DND-41 (cell line): ENCODE results near the gene NRROS.

ENCODE experiments used
- ATAC-seq: fragments of 200-7000 bp; cut with Tn5 transposase; 3 replicates; pipeline ENCODE4 v1.9.1; 2021; ENCODE audit warnings: low read depth; ENCODE audit not compliant: insufficient read depth
- DNase-seq: peaks from one replicate; pipeline ENCODE4 v3.0.0-alpha.2; 2020
- H2AFZ ChIP-seq: 2 replicates; pipeline ENCODE4 v1.6.0; 2012; ENCODE audit warnings: low read depth, low read length
- H3K27ac ChIP-seq: 2 replicates; pipeline ENCODE4 v1.5.1; 2012; ENCODE audit warnings: low read length, inconsistent platforms
- H3K27me3 ChIP-seq: fragments of 200-600 bp; sonication (generic); 2 replicates; pipeline ENCODE4 v1.6.0; 2012; ENCODE audit warnings: low read length, mild to moderate bottlenecking, inconsistent platforms; ENCODE audit not compliant: insufficient read depth, poor library complexity
- H3K36me3 ChIP-seq: 2 replicates; pipeline ENCODE4 v1.5.1; 2012; ENCODE audit warnings: low read length, inconsistent platforms; ENCODE audit not compliant: insufficient read depth
- H3K4me1 ChIP-seq: 2 replicates; pipeline ENCODE4 v1.5.1; 2012; ENCODE audit warnings: mild to moderate bottlenecking, low read length; ENCODE audit not compliant: insufficient read depth
- H3K4me2 ChIP-seq: 2 replicates; pipeline ENCODE4 v1.6.0; 2012; ENCODE audit warnings: mild to moderate bottlenecking, moderate library complexity, low read length, inconsistent platforms; ENCODE audit not compliant: insufficient read depth
- H3K4me3 ChIP-seq, 2 experiments: fragments of 200-600 bp in 1 of 2; shearing (Covaris generic) in 1 of 2; 2 replicates each; pipeline ENCODE4 v1.5.1; 2012 to 2016; ENCODE audit warnings: inconsistent platforms in 2 of 2, low read length in 2 of 2, mild to moderate bottlenecking in 2 of 2, low read depth in 1 of 2, moderate library complexity in 1 of 2
- H3K79me2 ChIP-seq: 2 replicates; pipeline ENCODE4 v1.6.0; 2012; ENCODE audit warnings: low read length, inconsistent platforms; ENCODE audit not compliant: insufficient read depth
- H3K9ac ChIP-seq: 2 replicates; pipeline ENCODE4 v1.6.0; 2012; ENCODE audit warnings: low read depth, mild to moderate bottlenecking, inconsistent platforms, low read length, moderate library complexity
- H3K9me3 ChIP-seq: 2 replicates; pipeline ENCODE4 v1.5.1; 2012; ENCODE audit warnings: low read length, moderate library complexity, mild to moderate bottlenecking, inconsistent platforms; ENCODE audit not compliant: insufficient read depth, severe bottlenecking
- H4K20me1 ChIP-seq: 2 replicates; pipeline ENCODE4 v1.6.0; 2012; ENCODE audit warnings: low read length; ENCODE audit not compliant: insufficient read depth
- EZH2 ChIP-seq: IDR thresholded peaks from 3 replicates; pipeline ENCODE4 v1.6.1; 2012; ENCODE audit warnings: borderline replicate concordance, low read depth, mild to moderate bottlenecking, moderate library complexity, low read length, inconsistent platforms; ENCODE audit not compliant: severe bottlenecking
- TF ChIP-seq, protein P1 (sequence below): IDR thresholded peaks from 2 replicates; pipeline ENCODE4 v1.5.1; 2012; ENCODE audit warnings: borderline replicate concordance, low read length, moderate library complexity, mild to moderate bottlenecking; ENCODE audit not compliant: poor library complexity, severe bottlenecking; ENCODE audit errors: extremely low read depth

The NRROS gene

DNA sequence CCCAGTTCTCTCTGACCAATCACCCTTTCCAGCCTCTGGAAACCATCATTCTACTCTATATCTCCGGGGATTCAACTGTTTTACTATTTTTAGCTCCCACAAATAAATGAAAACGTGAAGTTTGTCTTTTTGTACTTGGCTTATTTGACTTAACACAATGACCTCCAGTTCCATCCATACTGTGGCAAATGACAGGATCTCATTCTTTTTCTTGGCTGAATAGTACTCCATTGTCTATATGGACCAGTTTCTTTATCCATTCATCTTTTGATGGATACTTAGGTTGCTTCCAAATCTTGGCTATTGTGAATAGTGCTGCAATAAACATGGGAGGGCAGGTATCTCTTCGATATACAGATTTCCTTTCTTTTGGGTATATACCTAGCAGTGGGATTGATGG lies 34.1 kb downstream of the NRROS start:
- TF ChIP-seq, protein P1, sequence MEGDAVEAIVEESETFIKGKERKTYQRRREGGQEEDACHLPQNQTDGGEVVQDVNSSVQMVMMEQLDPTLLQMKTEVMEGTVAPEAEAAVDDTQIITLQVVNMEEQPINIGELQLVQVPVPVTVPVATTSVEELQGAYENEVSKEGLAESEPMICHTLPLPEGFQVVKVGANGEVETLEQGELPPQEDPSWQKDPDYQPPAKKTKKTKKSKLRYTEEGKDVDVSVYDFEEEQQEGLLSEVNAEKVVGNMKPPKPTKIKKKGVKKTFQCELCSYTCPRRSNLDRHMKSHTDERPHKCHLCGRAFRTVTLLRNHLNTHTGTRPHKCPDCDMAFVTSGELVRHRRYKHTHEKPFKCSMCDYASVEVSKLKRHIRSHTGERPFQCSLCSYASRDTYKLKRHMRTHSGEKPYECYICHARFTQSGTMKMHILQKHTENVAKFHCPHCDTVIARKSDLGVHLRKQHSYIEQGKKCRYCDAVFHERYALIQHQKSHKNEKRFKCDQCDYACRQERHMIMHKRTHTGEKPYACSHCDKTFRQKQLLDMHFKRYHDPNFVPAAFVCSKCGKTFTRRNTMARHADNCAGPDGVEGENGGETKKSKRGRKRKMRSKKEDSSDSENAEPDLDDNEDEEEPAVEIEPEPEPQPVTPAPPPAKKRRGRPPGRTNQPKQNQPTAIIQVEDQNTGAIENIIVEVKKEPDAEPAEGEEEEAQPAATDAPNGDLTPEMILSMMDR, result no peak
- no peak overlapping the region for H3K4me3 ChIP-seq
- H3K27me3 ChIP-seq, result no peaks in the 10 kb centered on the region
- no peaks in the 10 kb centered on the region for H3K9me3 ChIP-seq
- H2AFZ ChIP-seq, result no peak overlapping the region
- DNase-seq, result no peak
- no peak overlapping the region for H3K27ac ChIP-seq
- no peak overlapping the region for H3K4me2 ChIP-seq
- no peaks in the 10 kb centered on the region for H3K4me1 ChIP-seq
- no peaks in the 10 kb centered on the region; the same call in 1 of the 2 replicates for H3K79me2 ChIP-seq
- H3K36me3 ChIP-seq, result no peaks in the 10 kb centered on the region
- H4K20me1 ChIP-seq, result no peaks in the 10 kb centered on the region
- ATAC-seq, result no peak
- no peak overlapping the region for H3K9ac ChIP-seq

DNA sequence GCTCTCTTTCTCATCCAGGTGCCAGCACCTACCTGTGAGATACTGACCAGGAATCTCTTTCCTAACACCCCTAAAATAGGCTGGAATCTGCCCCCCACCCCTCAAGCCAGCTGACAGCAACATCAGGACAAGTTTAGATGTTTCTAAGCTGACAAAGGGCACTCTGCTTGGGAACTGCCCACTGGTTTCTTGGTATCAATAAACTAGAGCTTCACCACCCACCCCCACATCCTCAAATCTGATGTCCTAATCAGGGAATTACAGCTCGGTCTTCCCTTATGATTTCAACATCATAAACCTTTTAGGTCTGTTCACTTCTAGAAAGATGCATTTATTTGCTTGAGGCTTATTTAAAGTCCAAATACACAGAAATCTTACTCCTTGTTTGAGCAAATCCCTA lies 37.9 kb downstream of the NRROS start:
- no peak overlapping the region for H3K4me3 ChIP-seq
- no peak for ATAC-seq
- peaks cover 5% of the 10 kb centered on the region; the same call in 1 of the 2 replicates for H3K36me3 ChIP-seq
- no peaks in the 10 kb centered on the region for H4K20me1 ChIP-seq
- H2AFZ ChIP-seq, result no peak overlapping the region
- H3K9me3 ChIP-seq, result peaks cover 4% of the 10 kb centered on the region
- H3K27ac ChIP-seq, result no peak overlapping the region
- DNase-seq, result no peak
- no peaks in the 10 kb centered on the region for H3K27me3 ChIP-seq
- H3K9ac ChIP-seq, result no peak overlapping the region
- no peaks in the 10 kb centered on the region for H3K4me1 ChIP-seq
- no peak for TF ChIP-seq EZH2
- TF ChIP-seq, protein P1, result no peak
- no peaks in the 10 kb centered on the region; the same call in 1 of the 2 replicates for H3K79me2 ChIP-seq
- H3K4me2 ChIP-seq, result no peak overlapping the region

- H3K4me1 ChIP-seq, result no peaks in the 10 kb centered on the region
- DNase-seq (no peak), ATAC-seq (no peak)
- H3K79me2 ChIP-seq, result no peaks in the 10 kb centered on the region; the same call in 1 of the 2 replicates
- no peak overlapping the region for H2AFZ ChIP-seq
- H3K36me3 ChIP-seq, result peaks cover 6% of the 10 kb centered on the region; the same call in 1 of the 2 replicates
- H3K27me3 ChIP-seq, result no peaks in the 10 kb centered on the region
- no peak overlapping the region for H3K27ac ChIP-seq
- no peaks in the 10 kb centered on the region for H4K20me1 ChIP-seq
- TF ChIP-seq, protein P1, result no peak
- no peak for TF ChIP-seq EZH2
- no peak overlapping the region for H3K4me3 ChIP-seq
- H3K9ac ChIP-seq, result no peak overlapping the region
- no peak overlapping the region for H3K4me2 ChIP-seq
- peaks cover 4% of the 10 kb centered on the region for H3K9me3 ChIP-seq
Observed at GRCh38 chr3:196677931-196678330, 38.4 kb downstream of the NRROS start.
